GM12878 (cell line): ENCODE measurements around the gene PRPSAP2. TPM values are rescaled to one million over a fixed set of nuclear protein-coding genes. Genes with fewer than 3 reads are reported as not detected.

ENCODE experiments used
- ATAC-seq: fragments of 200-7000 bp; cut with Tn5 transposase; 3 replicates; pipeline ENCODE4 v1.9.1; 2020; ENCODE audit warnings: mild to moderate bottlenecking, moderate library complexity
- BruUV-seq: library from RNA; stranded (reverse); fragments of 400-500 nt; replicated peaks from 2 replicates; lab custom pipeline; 2021; lab: Mats Ljungman, UMichigan
- CTCF ChIA-PET: fragments of 300-600 bp; sonication (Branson Sonifier 250); formaldehyde crosslinking; extraction: SDS; loops from one replicate; lab custom pipeline; 2021; ENCODE audit warnings: inconsistent platforms; lab: Yijun Ruan, JAX
- POLR2A ChIA-PET: fragments of 350-600 bp; formaldehyde crosslinking; extraction: SDS; loops from one replicate; lab custom pipeline; 2021; ENCODE audit warnings: inconsistent platforms; lab: Charles Lee
- RAD21 ChIA-PET: fragments of 300-600 bp; sonication (Branson Sonifier 250); formaldehyde crosslinking; loops from one replicate; lab custom pipeline; 2023; ENCODE audit warnings: antibody characterized with exemption; ENCODE audit not compliant: unreplicated experiment; lab: Charles Lee
- SMC1A ChIA-PET: fragments of 300-600 bp; sonication (Branson Sonifier 250); formaldehyde crosslinking; loops from one replicate; lab custom pipeline; 2023; ENCODE audit not compliant: unreplicated experiment, uncharacterized antibody; lab: Charles Lee
- DNase-seq: peaks from one replicate; pipeline ENCODE4 v3.0.0-alpha.2; 2011; ENCODE audit warnings: low read depth, low spot score
- FAIRE-seq: peaks from 3 replicates; lab custom pipeline; 2011; peaks lifted over from hg19 to GRCh38; lab: Jason Lieb, UNC
- H2AFZ ChIP-seq: 2 replicates; pipeline ENCODE4 v1.6.0; 2011; ENCODE audit warnings: low read depth, low read length, control low read depth; ENCODE audit not compliant: control insufficient read depth
- H3K27ac ChIP-seq: 2 replicates; pipeline ENCODE4 v1.5.1; 2011; ENCODE audit warnings: control low read depth; ENCODE audit not compliant: control insufficient read depth, insufficient read depth
- H3K27me3 ChIP-seq, 2 experiments: replicated peaks in 1 of 2; 2 replicates each; pipeline versions ENCODE4 v1.6.0 to v1.6.1; 2011; ENCODE audit warnings: low read length in 1 of 2; ENCODE audit not compliant: control insufficient read depth in 2 of 2, insufficient read depth in 2 of 2
- H3K36me3 ChIP-seq, 2 experiments: 2 replicates each; pipeline ENCODE4 v1.5.1; 2011; ENCODE audit warnings: low read length in 1 of 2; ENCODE audit not compliant: control insufficient read depth in 2 of 2, insufficient read depth in 2 of 2
- H3K4me1 ChIP-seq: 2 replicates; pipeline ENCODE4 v1.6.1; 2011; ENCODE audit warnings: mild to moderate bottlenecking, low read length, moderate library complexity, mixed read lengths; ENCODE audit not compliant: control insufficient read depth, insufficient read depth
- H3K4me2 ChIP-seq: 2 replicates; pipeline ENCODE4 v1.6.0; 2011; ENCODE audit warnings: control low read depth; ENCODE audit not compliant: control insufficient read depth, insufficient read depth
- H3K4me3 ChIP-seq: fragments of 200-600 bp; sonication (generic); 2 replicates; pipeline ENCODE4 v1.5.1; 2016
- H3K79me2 ChIP-seq: 2 replicates; pipeline ENCODE4 v1.6.0; 2011; ENCODE audit warnings: low read length; ENCODE audit not compliant: control insufficient read depth, insufficient read depth
- H3K9ac ChIP-seq: 2 replicates; pipeline ENCODE4 v1.8.0; 2011; ENCODE audit warnings: low read length, control low read depth, mixed read lengths; ENCODE audit not compliant: control insufficient read depth, insufficient read depth
- H3K9me3 ChIP-seq: replicated peaks from 3 replicates; pipeline ENCODE4 v1.5.1; 2011; ENCODE audit warnings: mild to moderate bottlenecking, low read length; ENCODE audit not compliant: control insufficient read depth, insufficient read depth
- H4K20me1 ChIP-seq: 2 replicates; pipeline ENCODE4 v1.6.0; 2011; ENCODE audit not compliant: control insufficient read depth, insufficient read depth
- BACH1 ChIP-seq: fragments of 450-650 bp; IDR thresholded peaks from 2 replicates; pipeline ENCODE4 v1.6.1; 2017; ENCODE audit warnings: mild to moderate bottlenecking, borderline replicate concordance
- E2F4 ChIP-seq: IDR thresholded peaks from 2 replicates; pipeline ENCODE4 v1.6.1; 2012; ENCODE audit warnings: low read depth, low read length, improper control_type of control experiment
- EED ChIP-seq: sonication (generic); IDR thresholded peaks from 2 replicates; pipeline ENCODE4 v1.6.1; 2016; ENCODE audit warnings: antibody characterized with exemption, low read depth
- EGR1 ChIP-seq, 2 experiments: IDR thresholded peaks; 1 replicate in 1 of 2; 2 replicates in 1 of 2; pipeline ENCODE4 v1.6.1; 2011 to 2012; ENCODE audit warnings: low read depth in 2 of 2, low read length in 2 of 2, borderline replicate concordance in 1 of 2, mild to moderate bottlenecking in 1 of 2, moderate library complexity in 1 of 2
- ELK1 ChIP-seq: IDR thresholded peaks from 2 replicates; pipeline ENCODE4 v1.6.1; 2012; ENCODE audit warnings: low read depth, low read length, improper control_type of control experiment
- GABPA ChIP-seq: IDR thresholded peaks from 2 replicates; pipeline ENCODE4 v1.6.1; 2014; ENCODE audit warnings: antibody characterized with exemption, low read depth, mild to moderate bottlenecking, inconsistent platforms
- IRF4 ChIP-seq: IDR thresholded peaks from 2 replicates; pipeline ENCODE4 v1.6.1; 2011; ENCODE audit warnings: low read depth, low read length
- KAT2A ChIP-seq: conservative IDR thresholded peaks from 2 replicates; pipeline ENCODE4 v1.6.1; 2011; ENCODE audit warnings: low read depth, low read length; ENCODE audit not compliant: control insufficient read depth
- MLLT1 ChIP-seq: fragments of 450-650 bp; IDR thresholded peaks from 2 replicates; pipeline ENCODE4 v1.6.1; 2016; ENCODE audit warnings: mild to moderate bottlenecking
- NRF1 ChIP-seq: conservative IDR thresholded peaks from 2 replicates; pipeline ENCODE4 v1.6.1; 2011; ENCODE audit warnings: mild to moderate bottlenecking, low read depth, low read length, improper control_type of control experiment
- POLR2AphosphoS5 ChIP-seq: IDR thresholded peaks from 2 replicates; pipeline ENCODE4 v1.6.1; 2011; ENCODE audit warnings: mild to moderate bottlenecking, low read length, inconsistent platforms
- SKIL ChIP-seq: fragments of 450-650 bp; IDR thresholded peaks from 2 replicates; pipeline ENCODE4 v1.6.1; 2017; ENCODE audit warnings: mild to moderate bottlenecking, low read depth, inconsistent platforms; ENCODE audit not compliant: poor library complexity, severe bottlenecking
- SREBF2 ChIP-seq: IDR thresholded peaks from 2 replicates; pipeline ENCODE4 v1.6.1; 2012; ENCODE audit warnings: mild to moderate bottlenecking, low read length
- STAT1 ChIP-seq: fragments of 450-650 bp; conservative IDR thresholded peaks from 2 replicates; pipeline ENCODE4 v1.6.1; 2014; ENCODE audit warnings: antibody characterized with exemption, mild to moderate bottlenecking
- ZNF217 ChIP-seq: fragments of 450-650 bp; IDR thresholded peaks from 2 replicates; pipeline ENCODE4 v1.6.1; 2017; ENCODE audit warnings: antibody characterized with exemption, mild to moderate bottlenecking
- ZNF24 ChIP-seq: fragments of 450-650 bp; IDR thresholded peaks from 2 replicates; pipeline ENCODE4 v1.6.1; 2017; ENCODE audit warnings: antibody characterized with exemption, mild to moderate bottlenecking
- ZNF274 ChIP-seq: IDR thresholded peaks from one replicate; pipeline ENCODE4 v1.8.0; 2011; ENCODE audit not compliant: insufficient read length, insufficient read depth
- WGBS: methylation state at CpG from one replicate; pipeline ENCODE4 v1.1.6; 2016; ENCODE audit warnings: low lambda C conversion rate; ENCODE audit not compliant: insufficient replicate concordance, insufficient coverage; ENCODE audit errors: missing lambda C conversion rate; 5-methylcytosine and 5-hydroxymethylcytosine counted together
- in situ Hi-C: fragments of 300-500 bp; cut with MboI; formaldehyde crosslinking; loops from 9 replicates; pipeline ENCODE4 v1.14.3; 2018; ENCODE audit warnings: mixed read lengths
- intact Hi-C: fragments of 100-400 bp; cut with micrococcal nuclease; formaldehyde crosslinking; loops from one replicate; pipeline ENCODE4 v1.14.2; 2022; ENCODE audit not compliant: unreplicated experiment
- polyA plus RNA-seq, 11 experiments: library from polyadenylated mRNA; depleted of rRNA in 4 of 11; unstranded in 6 of 11; stranded (reverse) in 5 of 11; fragments of >200 nt; fragmentation: Nextera tagmentation in 4 of 11; fragmentation: Illumina TruSeq in 1 of 11; extraction: Ambion mirVana in 4 of 11; extraction: Trizol in 1 of 11; gene quantifications; 1 replicate in 1 of 11; 2 replicates in 10 of 11; pipeline versions ENCODE4 v1.2.1 to v1.2.3, GENCODE V29; 2011 to 2016; ENCODE audit warnings: inconsistent platforms in 2 of 11, missing spikeins in 2 of 11, low read depth in 1 of 11
- total RNA-seq, 4 experiments: library from RNA; depleted of rRNA in 3 of 4; stranded (reverse); fragments of >200 nt in 3 of 4; fragmentation: Illumina TruSeq in 1 of 4; extraction: Trizol in 1 of 4; gene quantifications; 2 replicates each; pipeline versions ENCODE4 v1.2.1 to v1.2.3, GENCODE V29; 2013 to 2021

The PRPSAP2 gene
- total and polyA plus RNA-seq, 10 of the 15 experiments (the other 5 are each of a cell fraction or from before 2014, with no cell fraction given) = 33.2 to 102 (median 83.8) TPM

GRCh38 chr17:18978655-18979054, 120.7 kb downstream of the PRPSAP2 start:
- H2AFZ ChIP-seq = no peak overlapping the region
- no peak overlapping the region for H3K4me2 ChIP-seq
- WGBS = 89% methylated on average over 17 of the region's 17 CpGs
- intact Hi-C loops = no loop called here
- H3K4me1 ChIP-seq = no peaks in the 10 kb centered on the region
- no peak overlapping the region for H3K9ac ChIP-seq
- no TSS peak for BruUV-seq
- ChIA-PET CTCF (no interaction called here), SMC1A (interaction anchor here (1.0 kb wide), 1 partner anchor 16 kb away, joined by 4 read pairs; no protein-coding TSS in a partner anchor)
- no peaks in the 10 kb centered on the region for H3K9me3 ChIP-seq
- no peaks in the 10 kb centered on the region for H3K27me3 ChIP-seq
- H4K20me1 ChIP-seq = no peaks in the 10 kb centered on the region
- FAIRE-seq (no peak), ATAC-seq (no peak)
- no peak for TF ChIP-seq SKIL
- TF ChIP-seq ZNF274 = no peak
- TF ChIP-seq EGR1 (IDR thresholded peaks at IDR 0.05; ENCODE audit: borderline replicate concordance in 1 of 2, low read depth in 2 of 2, low read length in 2 of 2) = no peak
- TF ChIP-seq GABPA = no peak
- TF ChIP-seq NRF1 = no peak
- TF ChIP-seq ELK1 = no peak
- TF ChIP-seq SREBF2 = no peak
- no peak for TF ChIP-seq ZNF217
- no peak for TF ChIP-seq IRF4
- TF ChIP-seq E2F4 = no peak
- no peak for TF ChIP-seq BACH1
- no peak for TF ChIP-seq POLR2AphosphoS5
- TF ChIP-seq ZNF24 = no peak
- TF ChIP-seq MLLT1 = no peak
- no peak for TF ChIP-seq EED
- no peak for TF ChIP-seq KAT2A
- TF ChIP-seq STAT1 = no peak
- TF ChIP-seq, all 136 proteins: peak for 0
- DNase-seq = no peak
- no peak overlapping the region for H3K27ac ChIP-seq
- RAD21 ChIA-PET = no interaction called here
- no peaks in the 10 kb centered on the region for H3K79me2 ChIP-seq
- H3K36me3 ChIP-seq = peaks cover 0 to 16% of the 10 kb centered on the region in 2 experiments; a peak in 2 of 4 replicates
- in situ Hi-C loops = no loop called here
- H3K4me3 ChIP-seq = no peak overlapping the region
- POLR2A ChIA-PET = no interaction called here
